HepG2 (cell line): ENCODE data around the gene COLEC12. TPM values are rescaled to one million over a fixed set of nuclear protein-coding genes. Genes with fewer than 3 reads are reported as not detected.

Source experiments
- ATAD3A ChIP-seq: sonication (generic); formaldehyde crosslinking; IDR thresholded peaks from 2 replicates; pipeline ENCODE4 v1.4.0; 2020; ENCODE audit warnings: missing genetic modification reagents
- BRD4 ChIP-seq: sonication (generic); formaldehyde crosslinking; IDR thresholded peaks from 2 replicates; pipeline ENCODE4 v1.4.0; 2020; ENCODE audit warnings: missing genetic modification reagents
- EP300 ChIP-seq, 3 experiments: sonication (generic) in 1 of 3; formaldehyde crosslinking in 1 of 3; IDR thresholded peaks; 2 replicates each; pipeline versions ENCODE4 v1.5.1 to v1.6.1; 2011 to 2020; ENCODE audit warnings: low read depth in 2 of 3, low read length in 2 of 3, borderline replicate concordance in 1 of 3, improper control_type of control experiment in 1 of 3, mild to moderate bottlenecking in 1 of 3, missing genetic modification reagents in 1 of 3, moderate library complexity in 1 of 3
- IKZF1 ChIP-seq: fragments of 450-650 bp; IDR thresholded peaks from 2 replicates; pipeline ENCODE4 v1.7.1; 2016
- JARID2 ChIP-seq: sonication (generic); formaldehyde crosslinking; IDR thresholded peaks from 2 replicates; pipeline ENCODE4 v1.8.1; 2023; ENCODE audit warnings: missing genetic modification reagents, inconsistent platforms; ENCODE audit not compliant: insufficient replicate concordance
- KLF13 ChIP-seq: sonication (generic); formaldehyde crosslinking; IDR thresholded peaks from 2 replicates; pipeline ENCODE4 v1.4.0; 2020; ENCODE audit warnings: mild to moderate bottlenecking, missing genetic modification reagents
- MLX ChIP-seq: IDR thresholded peaks from 2 replicates; pipeline ENCODE4 v1.6.1; 2016
- NFRKB ChIP-seq: fragments of 450-650 bp; IDR thresholded peaks from 2 replicates; pipeline ENCODE4 v1.6.1; 2017
- ONECUT2 ChIP-seq: sonication (generic); formaldehyde crosslinking; IDR thresholded peaks from 2 replicates; pipeline ENCODE4 v1.4.0; 2020; ENCODE audit warnings: missing genetic modification reagents
- RERE ChIP-seq: IDR thresholded peaks from 2 replicates; pipeline ENCODE4 v1.6.1; 2016; ENCODE audit warnings: low read depth, missing genetic modification reagents, missing compliant biosample characterization
- SIN3A ChIP-seq: IDR thresholded peaks from 2 replicates; pipeline ENCODE4 v1.6.1; 2011; ENCODE audit warnings: low read depth, mild to moderate bottlenecking, control low read depth, low read length, borderline replicate concordance
- SP4 ChIP-seq: sonication (generic); formaldehyde crosslinking; IDR thresholded peaks from 2 replicates; pipeline ENCODE4 v1.8.1; 2023; ENCODE audit warnings: mild to moderate bottlenecking, missing genetic modification reagents
- TEAD2 ChIP-seq: sonication (generic); formaldehyde crosslinking; IDR thresholded peaks from 2 replicates; pipeline ENCODE4 v1.9.0; 2021; ENCODE audit warnings: missing genetic modification reagents
- YY1 ChIP-seq: IDR thresholded peaks from 2 replicates; pipeline ENCODE4 v1.6.1; 2011; ENCODE audit warnings: low read length, low read depth, moderate library complexity, mild to moderate bottlenecking; ENCODE audit not compliant: insufficient read depth, insufficient replicate concordance
- ZNF597 ChIP-seq: sonication (generic); formaldehyde crosslinking; IDR thresholded peaks from 2 replicates; pipeline ENCODE4 v1.5.0; 2020; ENCODE audit warnings: missing genetic modification reagents
- ZNF780A ChIP-seq: sonication (generic); formaldehyde crosslinking; IDR thresholded peaks from 2 replicates; pipeline ENCODE4 v1.8.0; 2022; ENCODE audit warnings: mild to moderate bottlenecking, missing genetic modification reagents, moderate library complexity
- polyA plus RNA-seq, 8 experiments: library from polyadenylated mRNA; depleted of rRNA in 3 of 8; stranded (reverse) in 7 of 8; unstranded in 1 of 8; fragments of >200 nt; fragmentation: Illumina TruSeq in 4 of 8; extraction: Trizol in 4 of 8; gene quantifications; 2 replicates each; pipeline versions ENCODE4 v1.2.1 to v1.2.3, GENCODE V29; 2011 to 2016; ENCODE audit warnings: low read depth in 4 of 8, missing spikeins in 1 of 8, mixed read lengths in 1 of 8; ENCODE audit not compliant: insufficient read depth in 1 of 8
- total RNA-seq, 5 experiments: library from RNA; depleted of rRNA; stranded (reverse); fragments of >200 nt; fragmentation: Illumina TruSeq; extraction: Trizol; gene quantifications; 2 replicates each; pipeline ENCODE4 v1.2.3, GENCODE V29; 2016; ENCODE audit warnings: low read depth in 1 of 5
- TF ChIP-seq, protein P1 (sequence below): sonication (generic); formaldehyde crosslinking; IDR thresholded peaks from 2 replicates; pipeline ENCODE4 v1.4.0; 2020; ENCODE audit warnings: missing genetic modification reagents, borderline replicate concordance
- TF ChIP-seq, protein P2 (sequence below): sonication (generic); formaldehyde crosslinking; IDR thresholded peaks from 2 replicates; pipeline ENCODE4 v1.8.1; 2023; ENCODE audit warnings: mild to moderate bottlenecking, missing genetic modification reagents

Gene COLEC12
- total and polyA plus RNA-seq, 2 of the 13 experiments (the other 11 are each of a cell fraction or from before 2014, with no cell fraction given), result 0.02 to 0.11 TPM

DNA sequence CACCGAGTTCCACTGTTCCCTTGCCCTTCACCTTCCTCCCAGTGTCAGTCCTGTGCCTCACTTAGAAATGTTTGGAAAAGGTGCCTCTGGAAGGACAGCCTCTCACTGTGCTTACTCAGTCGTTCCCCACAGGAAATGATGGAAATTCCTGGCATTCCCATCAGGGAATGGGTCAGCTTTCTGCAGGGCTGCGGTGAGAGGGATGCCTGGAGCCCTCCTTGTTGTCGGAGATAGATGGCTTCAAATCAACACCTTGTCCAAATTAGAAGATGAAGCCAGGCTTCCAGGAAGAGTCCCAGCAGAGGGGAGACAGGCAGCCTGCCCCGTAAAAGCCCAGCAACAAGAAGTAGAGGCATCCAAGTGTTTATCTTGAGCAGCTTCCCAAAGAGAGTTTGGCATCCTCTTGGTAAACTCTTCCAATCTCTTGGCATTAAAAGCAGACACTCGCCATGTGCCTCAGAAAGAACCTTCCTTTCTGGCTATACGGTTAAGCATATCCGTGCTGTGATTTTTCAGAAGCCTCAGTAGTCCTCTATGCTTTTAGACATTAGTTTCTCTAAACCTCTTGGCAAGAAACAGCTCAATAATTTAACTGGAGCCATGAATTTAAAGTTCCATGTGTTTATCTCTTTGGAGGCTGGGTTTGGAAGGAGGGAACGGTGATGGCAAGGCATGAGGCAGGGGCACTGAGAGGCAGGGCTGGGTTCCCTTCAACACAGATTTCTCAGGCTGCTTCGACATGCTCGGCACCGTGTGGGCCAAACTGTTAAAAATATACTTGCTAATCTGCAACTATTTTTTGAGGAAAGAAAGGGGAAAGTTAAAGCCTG lies 25.1 kb downstream of the COLEC12 start (continued):
- TF ChIP-seq, protein P1, sequence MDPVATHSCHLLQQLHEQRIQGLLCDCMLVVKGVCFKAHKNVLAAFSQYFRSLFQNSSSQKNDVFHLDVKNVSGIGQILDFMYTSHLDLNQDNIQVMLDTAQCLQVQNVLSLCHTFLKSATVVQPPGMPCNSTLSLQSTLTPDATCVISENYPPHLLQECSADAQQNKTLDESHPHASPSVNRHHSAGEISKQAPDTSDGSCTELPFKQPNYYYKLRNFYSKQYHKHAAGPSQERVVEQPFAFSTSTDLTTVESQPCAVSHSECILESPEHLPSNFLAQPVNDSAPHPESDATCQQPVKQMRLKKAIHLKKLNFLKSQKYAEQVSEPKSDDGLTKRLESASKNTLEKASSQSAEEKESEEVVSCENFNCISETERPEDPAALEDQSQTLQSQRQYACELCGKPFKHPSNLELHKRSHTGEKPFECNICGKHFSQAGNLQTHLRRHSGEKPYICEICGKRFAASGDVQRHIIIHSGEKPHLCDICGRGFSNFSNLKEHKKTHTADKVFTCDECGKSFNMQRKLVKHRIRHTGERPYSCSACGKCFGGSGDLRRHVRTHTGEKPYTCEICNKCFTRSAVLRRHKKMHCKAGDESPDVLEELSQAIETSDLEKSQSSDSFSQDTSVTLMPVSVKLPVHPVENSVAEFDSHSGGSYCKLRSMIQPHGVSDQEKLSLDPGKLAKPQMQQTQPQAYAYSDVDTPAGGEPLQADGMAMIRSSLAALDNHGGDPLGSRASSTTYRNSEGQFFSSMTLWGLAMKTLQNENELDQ (CRISPR knock-in tag), result no peak
- TF ChIP-seq ONECUT2 (CRISPR knock-in tag) (no peak), SP4 (CRISPR knock-in tag) (no peak), TEAD2 (CRISPR knock-in tag) (no peak), EP300 (IDR thresholded peaks at IDR 0.05; ENCODE audit: low read depth in 2 of 2, low read length in 2 of 2) (0 out of 4 replicates have a peak, but pooled peaks of 1 of the 2 experiments have one; percentile 11), EP300 (CRISPR knock-in tag; IDR thresholded peaks at IDR 0.05; ENCODE audit: borderline replicate concordance) (no peak), ATAD3A (no peak), RERE (CRISPR knock-in tag) (no peak), SIN3A (no peak), MLX (CRISPR knock-in tag) (no peak), KLF13 (CRISPR knock-in tag) (no peak), BRD4 (CRISPR knock-in tag) (no peak), NFRKB (no peak), JARID2 (CRISPR knock-in tag) (no peak), IKZF1 (no peak), ZNF597 (no peak), YY1 (no peak), ZNF780A (CRISPR knock-in tag) (no peak)
- TF ChIP-seq, protein P2, sequence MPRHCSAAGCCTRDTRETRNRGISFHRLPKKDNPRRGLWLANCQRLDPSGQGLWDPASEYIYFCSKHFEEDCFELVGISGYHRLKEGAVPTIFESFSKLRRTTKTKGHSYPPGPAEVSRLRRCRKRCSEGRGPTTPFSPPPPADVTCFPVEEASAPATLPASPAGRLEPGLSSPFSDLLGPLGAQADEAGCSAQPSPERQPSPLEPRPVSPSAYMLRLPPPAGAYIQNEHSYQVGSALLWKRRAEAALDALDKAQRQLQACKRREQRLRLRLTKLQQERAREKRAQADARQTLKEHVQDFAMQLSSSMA (CRISPR knock-in tag), result no peak
